ENCODE measurements around the gene GAS2L1. TPM values are rescaled to one million over a fixed set of nuclear protein-coding genes. Genes with fewer than 3 reads are reported as not detected.

Gene GAS2L1
- total RNA-seq, 1 experiment from 2014 or later, result 68.8 TPM

- Histone ChIP-seq H3K27ac (ENCODE audit: low read length) (no peak overlapping the region), H3K4me1 (ENCODE audit: control insufficient read depth, insufficient read depth, low read length) (no peaks in the 10 kb centered on the region), H3K27me3 (ENCODE audit: control insufficient read depth, insufficient read depth, low read length) (no peaks in the 10 kb centered on the region), H3K4me3 (ENCODE audit: low read depth in 2 of 2, low read length in 2 of 2) (no peak overlapping the region), H3K36me3 (ENCODE audit: control insufficient read depth, insufficient read depth, low read length) (peaks cover 7% of the 10 kb centered on the region), H3K9me3 (ENCODE audit: control insufficient read depth, insufficient read depth, low read depth, low read length) (no peaks in the 10 kb centered on the region)
- POLR2A ChIA-PET, result no interaction called here
- TF ChIP-seq POLR2AphosphoS5 (IDR thresholded peaks at IDR 0.05; ENCODE audit: low read depth, low read length) (no peak), CTCF (IDR thresholded peaks at IDR 0.05) (no peak), REST (IDR thresholded peaks at IDR 0.05; ENCODE audit: insufficient read depth in 1 of 2, low read depth in 2 of 2, low read length in 1 of 2) (no peak), TCF7L2 (IDR thresholded peaks at IDR 0.05; ENCODE audit: low read depth, low read length) (no peak)
- ATAC-seq, result no peak
- BruUV-seq (replicated peaks), result no TSS peak
- intact Hi-C loops (cut with micrococcal nuclease; ENCODE audit: unreplicated experiment) (no loop called here), in situ Hi-C loops (cut with HindIII; ENCODE audit: low pct_unique_long_range_greater_than_20kb, low sequenced_read_pairs) (no loop called here)
- no peak for DNase-seq (ENCODE audit: low read depth, low spot score)
- CTCF ChIA-PET, result interaction anchor here (0.5 kb wide), 1 partner anchor 314 kb away, joined by 6 read pairs; no protein-coding TSS in a partner anchor
Measured at GRCh38 chr22:29351042-29351441, 44.6 kb downstream of the GAS2L1 start.

GRCh38 chr22:29351891-29352290, 45.4 kb downstream of the GAS2L1 start:
- BruUV-seq (replicated peaks), result no TSS peak
- TF ChIP-seq CTCF (IDR thresholded peaks at IDR 0.05) (no peak), TCF7L2 (IDR thresholded peaks at IDR 0.05; ENCODE audit: low read depth, low read length) (no peak), POLR2AphosphoS5 (IDR thresholded peaks at IDR 0.05; ENCODE audit: low read depth, low read length) (no peak), REST (IDR thresholded peaks at IDR 0.05; ENCODE audit: insufficient read depth in 1 of 2, low read depth in 2 of 2, low read length in 1 of 2) (no peak), SIN3A (IDR thresholded peaks at IDR 0.05; ENCODE audit: borderline replicate concordance, insufficient read depth, low read depth, low read length) (no peak)
- Histone ChIP-seq H3K4me3 (ENCODE audit: low read depth in 2 of 2, low read length in 2 of 2) (no peak overlapping the region), H3K36me3 (ENCODE audit: control insufficient read depth, insufficient read depth, low read length) (peaks cover 7% of the 10 kb centered on the region), H3K27me3 (ENCODE audit: control insufficient read depth, insufficient read depth, low read length) (no peaks in the 10 kb centered on the region), H3K9me3 (ENCODE audit: control insufficient read depth, insufficient read depth, low read depth, low read length) (no peaks in the 10 kb centered on the region), H3K27ac (ENCODE audit: low read length) (no peak overlapping the region), H3K4me1 (ENCODE audit: control insufficient read depth, insufficient read depth, low read length) (no peaks in the 10 kb centered on the region)
- ATAC-seq (no peak), DNase-seq (ENCODE audit: low read depth, low spot score) (no peak)
- ChIA-PET POLR2A (no interaction called here), CTCF (no interaction called here)
- intact Hi-C loops (cut with micrococcal nuclease; ENCODE audit: unreplicated experiment), result no loop called here
- in situ Hi-C loops (cut with HindIII; ENCODE audit: low pct_unique_long_range_greater_than_20kb, low sequenced_read_pairs), result no loop called here
